ENCODE data around the gene SP2. TPM values are rescaled to one million over a fixed set of nuclear protein-coding genes. Genes with fewer than 3 reads are reported as not detected.

SP2 gene
- total RNA-seq, 1 experiment from 2014 or later = 25.6 TPM

GRCh38 chr17:47899643-47900042 is 3.6 kb downstream of the SP2 start:
- POLR2A ChIA-PET = no interaction called here
- Histone ChIP-seq H3K27me3 (ENCODE audit: control insufficient read depth, insufficient read depth, low read length) (no peaks in the 10 kb centered on the region), H3K27ac (ENCODE audit: low read length) (0 out of 2 replicates have a peak overlapping the region, but pooled peaks have one; percentile 3), H3K4me1 (ENCODE audit: control insufficient read depth, insufficient read depth, low read length) (peaks cover 15% of the 10 kb centered on the region; the same call in 1 of the 2 replicates), H3K4me3 (ENCODE audit: low read depth in 2 of 2, low read length in 2 of 2) (no peak overlapping the region), H3K36me3 (ENCODE audit: control insufficient read depth, insufficient read depth, low read length) (no peaks in the 10 kb centered on the region; the same call in 1 of the 2 replicates), H3K9me3 (ENCODE audit: control insufficient read depth, insufficient read depth, low read depth, low read length) (no peaks in the 10 kb centered on the region)
- ATAC-seq (no peak), DNase-seq (ENCODE audit: low read depth, low spot score) (no peak)
- CTCF ChIA-PET = no interaction called here
- in situ Hi-C loops (cut with HindIII; ENCODE audit: low pct_unique_long_range_greater_than_20kb, low sequenced_read_pairs) (no loop called here), intact Hi-C loops (cut with micrococcal nuclease; ENCODE audit: unreplicated experiment) (no loop called here)
- TF ChIP-seq REST (IDR thresholded peaks at IDR 0.05; ENCODE audit: insufficient read depth in 1 of 2, low read depth in 2 of 2, low read length in 1 of 2) (no peak), CTCF (IDR thresholded peaks at IDR 0.05) (no peak), SIN3A (IDR thresholded peaks at IDR 0.05; ENCODE audit: borderline replicate concordance, insufficient read depth, low read depth, low read length) (no peak), TCF7L2 (IDR thresholded peaks at IDR 0.05; ENCODE audit: low read depth, low read length) (no peak), POLR2AphosphoS5 (IDR thresholded peaks at IDR 0.05; ENCODE audit: low read depth, low read length) (no peak)
- BruUV-seq (replicated peaks) = no TSS peak

- Histone ChIP-seq H3K4me3 (ENCODE audit: low read depth in 2 of 2, low read length in 2 of 2) (no peak overlapping the region), H3K9me3 (ENCODE audit: control insufficient read depth, insufficient read depth, low read depth, low read length) (no peaks in the 10 kb centered on the region), H3K27ac (ENCODE audit: low read length) (no peak overlapping the region), H3K36me3 (ENCODE audit: control insufficient read depth, insufficient read depth, low read length) (no peaks in the 10 kb centered on the region; the same call in 1 of the 2 replicates), H3K27me3 (ENCODE audit: control insufficient read depth, insufficient read depth, low read length) (no peaks in the 10 kb centered on the region), H3K4me1 (ENCODE audit: control insufficient read depth, insufficient read depth, low read length) (peaks cover 23% of the 10 kb centered on the region; the same call in 1 of the 2 replicates)
- BruUV-seq (replicated peaks) = no TSS peak
- DNase-seq (ENCODE audit: low read depth, low spot score) (no peak), ATAC-seq (no peak)
- in situ Hi-C loops (cut with HindIII; ENCODE audit: low pct_unique_long_range_greater_than_20kb, low sequenced_read_pairs) = no loop called here
- CTCF ChIA-PET = no interaction called here
- POLR2A ChIA-PET = interaction anchor here (0.6 kb wide), 1 partner anchor 38 kb away, joined by 6 read pairs; no protein-coding TSS in a partner anchor
- TF ChIP-seq POLR2AphosphoS5 (IDR thresholded peaks at IDR 0.05; ENCODE audit: low read depth, low read length) (no peak), SIN3A (IDR thresholded peaks at IDR 0.05; ENCODE audit: borderline replicate concordance, insufficient read depth, low read depth, low read length) (no peak), REST (IDR thresholded peaks at IDR 0.05; ENCODE audit: insufficient read depth in 1 of 2, low read depth in 2 of 2, low read length in 1 of 2) (no peak), CTCF (IDR thresholded peaks at IDR 0.05) (no peak), TCF7L2 (IDR thresholded peaks at IDR 0.05; ENCODE audit: low read depth, low read length) (no peak)
- intact Hi-C loops (cut with micrococcal nuclease; ENCODE audit: unreplicated experiment) = no loop called here
These were observed 5.4 kb downstream of the SP2 start for GRCh38 chr17:47901423-47901822.
